Mucosa of descending colon (tissue), 3 donors: ENCODE measurements around the gene ABLIM1. TPM values are rescaled to one million over a fixed set of nuclear protein-coding genes. Genes with fewer than 3 reads are reported as not detected.

Experiments
- ATAC-seq: fragments of 200-7000 bp; cut with Tn5 transposase; one replicate; pipeline ENCODE4 v1.9.1; 2020; ENCODE audit warnings: mild to moderate bottlenecking, moderate library complexity
- DNase-seq, 3 donors: peaks; one replicate each; pipeline ENCODE4 v3.0.0-alpha.2; 2020
- H3K36me3 ChIP-seq: fragments of 200-600 bp; one replicate; pipeline ENCODE4 v1.8.0; 2021; ENCODE audit warnings: low read depth, mild to moderate bottlenecking
- H3K4me1 ChIP-seq: fragments of 200-600 bp; one replicate; pipeline ENCODE4 v1.8.0; 2021; ENCODE audit warnings: low read depth, mild to moderate bottlenecking
- H3K4me3 ChIP-seq: fragments of 200-600 bp; one replicate; pipeline ENCODE4 v1.8.0; 2021; ENCODE audit warnings: mild to moderate bottlenecking
- H3K9me3 ChIP-seq: fragments of 200-600 bp; one replicate; pipeline ENCODE4 v1.8.0; 2021; ENCODE audit warnings: mild to moderate bottlenecking
- CTCF ChIP-seq: fragments of 200-600 bp; IDR thresholded peaks from one replicate; pipeline ENCODE4 v1.8.0; 2022; ENCODE audit warnings: antibody characterized with exemption, mild to moderate bottlenecking
- intact Hi-C, 2 donors: fragments of 100-400 bp; cut with DNase I in 1 of 2; cut with micrococcal nuclease in 1 of 2; formaldehyde crosslinking; loops; one replicate each; pipeline versions ENCODE4 v1.11.0 to v1.11.1; 2022; cut with DNase I, micrococcal nuclease
- total RNA-seq, 3 donors: library from RNA; stranded (reverse); fragmentation: NEBNext Ultra II Directional in 2 of 3; extraction: Animal tissue kit (Norgen Biotek cat#: 25700) in 2 of 3; gene quantifications; one replicate each; pipeline versions ENCODE4 v1.2.1 to v1.2.4, GENCODE V29; 2021 to 2023
- donor health status: DM: no; HTN: no; CAD: no; lungs with moderate emphysema.
- donor health status: DM: no; HTN: no; CAD: no.
- donor health status: DM: no; HTN: yes; CAD: no.

ABLIM1 gene
- total RNA-seq, 3 donors from 2014 or later: 67.1 to 122 (median 103) TPM

GRCh38 chr10:114442091-114442630 lies 215.9 kb downstream of the ABLIM1 start:
- DNase-seq (no peak), ATAC-seq (no peak)
- no peak for TF ChIP-seq CTCF
- intact Hi-C loops: no loop called here
- H3K9me3 ChIP-seq: no peaks in the 10 kb centered on the region
- H3K36me3 ChIP-seq: no peaks in the 10 kb centered on the region
- H3K4me1 ChIP-seq: no peaks in the 10 kb centered on the region
- H3K4me3 ChIP-seq: no peak overlapping the region

GRCh38 chr10:114441107-114441506 lies 217.0 kb downstream of the ABLIM1 start:
- TF ChIP-seq CTCF: no peak
- Histone ChIP-seq H3K9me3 (no peaks in the 10 kb centered on the region), H3K36me3 (no peaks in the 10 kb centered on the region), H3K4me1 (no peaks in the 10 kb centered on the region), H3K4me3 (no peak overlapping the region)
- ATAC-seq: no peak
- intact Hi-C loops: no loop called here
- no peak for DNase-seq

- ATAC-seq: no peak
- intact Hi-C loops: loop anchor here (5.0 to 10.0 kb wide), 2 partner anchors 133 to 135 kb away; no protein-coding TSS in a partner anchor
- Histone ChIP-seq H3K4me3 (no peak overlapping the region), H3K9me3 (no peaks in the 10 kb centered on the region), H3K4me1 (no peaks in the 10 kb centered on the region), H3K36me3 (peaks cover 4% of the 10 kb centered on the region)
- no peak for DNase-seq
- no peak for TF ChIP-seq CTCF
Observed at GRCh38 chr10:114437473-114438292, 220.4 kb downstream of the ABLIM1 start.

- Histone ChIP-seq H3K4me1 (no peaks in the 10 kb centered on the region), H3K9me3 (no peaks in the 10 kb centered on the region), H3K4me3 (no peak overlapping the region), H3K36me3 (peaks cover 4% of the 10 kb centered on the region)
- intact Hi-C loops: loop anchor here (5.0 to 10.0 kb wide), 2 partner anchors 132 to 135 kb away; no protein-coding TSS in a partner anchor
- TF ChIP-seq CTCF: no peak
- ATAC-seq (no peak), DNase-seq (no peak)
Observed at GRCh38 chr10:114436941-114437340, 221.1 kb downstream of the ABLIM1 start.

- Histone ChIP-seq H3K4me3 (no peak overlapping the region), H3K4me1 (no peaks in the 10 kb centered on the region), H3K9me3 (no peaks in the 10 kb centered on the region), H3K36me3 (peaks cover 4% of the 10 kb centered on the region)
- ATAC-seq: no peak
- intact Hi-C loops: loop anchor here in 1 of 2 donors (10.0 kb wide), 1 partner anchor 128 kb away; no protein-coding TSS in a partner anchor
- no peak for TF ChIP-seq CTCF
- DNase-seq: no peak
Observed at GRCh38 chr10:114432566-114433093, 225.4 kb downstream of the ABLIM1 start.
